GM12872 (cell line): ENCODE data around the gene SLC8B1.

Source experiments
- CTCF ChIP-seq: IDR thresholded peaks from 3 replicates; pipeline ENCODE4 v1.5.1; 2011; ENCODE audit warnings: low read depth, mild to moderate bottlenecking, low read length, moderate library complexity; ENCODE audit not compliant: insufficient read depth

SLC8B1 gene

GRCh38 chr12:113297621-113298471 is 37.1 kb downstream of the SLC8B1 start:
- TF ChIP-seq CTCF, result no peak

- TF ChIP-seq CTCF, result no peak
Observed at GRCh38 chr12:113297214-113297587, 37.7 kb downstream of the SLC8B1 start.

- TF ChIP-seq CTCF, result no peak
Observed at GRCh38 chr12:113296557-113297213, 38.2 kb downstream of the SLC8B1 start.

- no peak for TF ChIP-seq CTCF
Observed at GRCh38 chr12:113295886-113296556, 38.9 kb downstream of the SLC8B1 start.

GRCh38 chr12:113293100-113293499 is 41.8 kb downstream of the SLC8B1 start:
- TF ChIP-seq CTCF, result no peak

- no peak for TF ChIP-seq CTCF
Observed at GRCh38 chr12:113292547-113292946, 42.4 kb downstream of the SLC8B1 start.

GRCh38 chr12:113292091-113292490 is 42.8 kb downstream of the SLC8B1 start:
- TF ChIP-seq CTCF, result no peak
